Stimulated activated CD8-positive, alpha-beta memory T cell treated with anti-CD3 and anti-CD28 coated beads, Interleukin-4, amount 100 ng/mL, for 48 hours (primary cell): ENCODE data around the gene NEK9.
"Not testable (repeated sequence)": the region's sequence is repeated elsewhere in the genome, so short reads cannot be mapped to it uniquely, and the experiment has no call there.

Experiments used
- DNase-seq: peaks from one replicate; pipeline ENCODE4 v3.0.0-alpha.2; 2020

NEK9 gene

GRCh38 chr14:75143761-75144527 is 17.1 kb upstream of the NEK9 start:
- no peak for DNase-seq

GRCh38 chr14:75142494-75142893 is 15.6 kb upstream of the NEK9 start:
- no peak for DNase-seq

- DNase-seq = no peak
These were observed 15.1 kb upstream of the NEK9 start for GRCh38 chr14:75141967-75142366.

GRCh38 chr14:75141062-75141461 is 14.2 kb upstream of the NEK9 start:
- no peak for DNase-seq

GRCh38 chr14:75140620-75141019 is 13.8 kb upstream of the NEK9 start:
- DNase-seq = no peak

GRCh38 chr14:75139185-75139584 is 12.3 kb upstream of the NEK9 start:
- DNase-seq = no peak

- no peak for DNase-seq
These were observed 11.6 kb upstream of the NEK9 start for GRCh38 chr14:75138492-75138891.

- no peak for DNase-seq
These were observed 7.8 kb upstream of the NEK9 start for GRCh38 chr14:75134644-75135043.

- DNase-seq = no peak
These were observed 6.7 kb upstream of the NEK9 start for GRCh38 chr14:75133597-75133996.

- peak; percentile 48 for DNase-seq
These were observed 5.7 kb upstream of the NEK9 start for GRCh38 chr14:75132382-75133086.

- no peak for DNase-seq
These were observed 1.7 kb upstream of the NEK9 start for GRCh38 chr14:75128596-75128990.

GRCh38 chr14:75127903-75128595 is 1.2 kb upstream of the NEK9 start:
- DNase-seq = no peak

GRCh38 chr14:75127474-75127820 is 599 bp upstream of the NEK9 start:
- DNase-seq = not testable (repeated sequence)

- DNase-seq = no peak
These were observed 715 bp downstream of the NEK9 start for GRCh38 chr14:75126121-75126544.

GRCh38 chr14:75125617-75126016 is 1.2 kb downstream of the NEK9 start:
- no peak for DNase-seq

GRCh38 chr14:75123991-75124390 is 2.9 kb downstream of the NEK9 start:
- DNase-seq = no peak

GRCh38 chr14:75121552-75121951 is 5.3 kb downstream of the NEK9 start:
- DNase-seq = no peak

GRCh38 chr14:75120541-75121291 is 6.1 kb downstream of the NEK9 start:
- no peak for DNase-seq

- no peak for DNase-seq
These were observed 7.8 kb downstream of the NEK9 start for GRCh38 chr14:75119056-75119455.

- DNase-seq = no peak
These were observed 12.8 kb downstream of the NEK9 start for GRCh38 chr14:75113932-75114539.

- no peak for DNase-seq
These were observed 17.0 kb downstream of the NEK9 start for GRCh38 chr14:75109877-75110276.

- DNase-seq = no peak
These were observed 19.7 kb downstream of the NEK9 start for GRCh38 chr14:75107186-75107585.

- no peak for DNase-seq
These were observed 25.4 kb downstream of the NEK9 start for GRCh38 chr14:75101491-75101890.
